ENCODE results near the gene RAI1.
A peak's percentile ranks its signal among the peaks of the same experiment; 100 is the strongest.

Gene RAI1

GRCh38 chr17:17745476-17746455 lies 64.5 kb downstream of the RAI1 start:
- DNase-seq, result peak in 19 of 58 donors; percentile 18 to 65 (median 39)

GRCh38 chr17:17748179-17748578 lies 66.9 kb downstream of the RAI1 start:
- DNase-seq, result no peak

- DNase-seq, result no peak
These were observed 67.3 kb downstream of the RAI1 start for GRCh38 chr17:17748604-17749003.

- peak in 20 of 58 donors; percentile 18 to 56 (median 35) for DNase-seq
These were observed 67.9 kb downstream of the RAI1 start for GRCh38 chr17:17749025-17749772.

GRCh38 chr17:17749921-17750320 lies 68.7 kb downstream of the RAI1 start:
- DNase-seq, result peak in 51 of 58 donors; percentile 11 to 78 (median 55)

- DNase-seq, result no peak
These were observed 69.6 kb downstream of the RAI1 start for GRCh38 chr17:17750881-17751280.

GRCh38 chr17:17751489-17752088 lies 70.3 kb downstream of the RAI1 start:
- DNase-seq, result no peak

- DNase-seq, result peak; percentile 34 to 97 (median 91)
These were observed 71.0 kb downstream of the RAI1 start for GRCh38 chr17:17752089-17752820.

GRCh38 chr17:17752821-17753321 lies 71.6 kb downstream of the RAI1 start:
- peak in 29 of 58 donors; percentile 27 to 74 (median 49) for DNase-seq

- no peak for DNase-seq
These were observed 73.7 kb downstream of the RAI1 start for GRCh38 chr17:17754719-17755686.

GRCh38 chr17:17755715-17756114 lies 74.5 kb downstream of the RAI1 start:
- DNase-seq, result no peak

- no peak for DNase-seq
These were observed 76.1 kb downstream of the RAI1 start for GRCh38 chr17:17757391-17757791.

- DNase-seq, result no peak
These were observed 76.9 kb downstream of the RAI1 start for GRCh38 chr17:17757956-17758845.

- DNase-seq, result no peak
These were observed 77.8 kb downstream of the RAI1 start for GRCh38 chr17:17758941-17759563.

GRCh38 chr17:17760350-17760749 lies 79.1 kb downstream of the RAI1 start:
- no peak for DNase-seq

- DNase-seq, result peak in 6 of 58 donors; percentile 12 to 33 (median 29)
These were observed 79.8 kb downstream of the RAI1 start for GRCh38 chr17:17760872-17761550.
